Lower lobe of right lung (tissue), 2 donors: ENCODE data around the gene TMEM156. TPM values are rescaled to one million over a fixed set of nuclear protein-coding genes. Genes with fewer than 3 reads are reported as not detected.

ENCODE experiments used
- ATAC-seq, 2 donors: fragments of 200-7000 bp; cut with Tn5 transposase; one replicate each; pipeline ENCODE4 v1.9.1; 2020 to 2022; ENCODE audit warnings: mild to moderate bottlenecking in 2 of 2, moderate library complexity in 2 of 2
- DNase-seq: peaks from one replicate; pipeline ENCODE4 v3.0.0-alpha.2; 2020
- H3K27ac ChIP-seq: fragments of 200-600 bp; one replicate; pipeline ENCODE4 v1.8.0; 2022
- H3K27me3 ChIP-seq: fragments of 200-600 bp; one replicate; pipeline ENCODE4 v1.8.0; 2022; ENCODE audit warnings: low read depth
- H3K36me3 ChIP-seq: fragments of 200-600 bp; one replicate; pipeline ENCODE4 v1.8.0; 2022; ENCODE audit warnings: mild to moderate bottlenecking
- H3K4me1 ChIP-seq: fragments of 200-600 bp; one replicate; pipeline ENCODE4 v1.8.0; 2022
- H3K4me3 ChIP-seq: fragments of 200-600 bp; one replicate; pipeline ENCODE4 v1.8.0; 2022; ENCODE audit warnings: mild to moderate bottlenecking
- H3K9me3 ChIP-seq: fragments of 200-600 bp; one replicate; pipeline ENCODE4 v1.8.0; 2022
- intact Hi-C: fragments of 100-400 bp; cut with DNase I; formaldehyde crosslinking; loops from one replicate; pipeline ENCODE4 v1.11.0; 2022
- total RNA-seq: library from RNA; stranded (reverse); fragmentation: NEBNext Ultra II Directional; extraction: Animal tissue kit (Norgen Biotek cat#: 25700); gene quantifications from one replicate; pipeline ENCODE4 v1.2.1, GENCODE V29; 2021
- TF ChIP-seq, protein P1 (sequence below): fragments of 200-600 bp; IDR thresholded peaks from one replicate; pipeline ENCODE4 v1.8.0; 2022; ENCODE audit warnings: antibody characterized with exemption, mild to moderate bottlenecking
- donor health status: DM: no; HTN: yes; CAD: no; lungs with severe emphysema.

Gene TMEM156
- total RNA-seq, 1 donor from 2014 or later: 0.62 TPM

DNA sequence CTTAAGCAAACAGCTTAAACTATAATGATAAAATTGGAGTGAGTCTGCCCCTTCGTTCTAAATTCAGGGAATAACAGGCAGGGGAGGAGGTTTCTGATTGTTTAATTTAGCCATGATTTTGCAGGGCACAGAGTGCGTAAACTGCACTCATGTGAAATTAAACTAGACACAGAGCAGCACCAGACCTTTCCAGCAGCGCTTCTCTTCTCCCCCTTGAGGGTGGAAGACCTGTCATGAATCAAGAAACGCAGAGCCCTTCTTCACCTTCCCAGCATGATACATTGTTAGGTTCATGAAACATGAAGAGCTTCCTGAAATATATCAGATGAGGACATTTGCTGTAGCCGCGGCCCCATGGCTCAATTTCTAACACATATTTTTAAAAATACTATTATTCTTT lies 101.5 kb downstream of the TMEM156 start:
- DNase-seq (no peak), ATAC-seq (no peak)
- peaks cover 96% of the 10 kb centered on the region for H3K36me3 ChIP-seq
- TF ChIP-seq, protein P1, sequence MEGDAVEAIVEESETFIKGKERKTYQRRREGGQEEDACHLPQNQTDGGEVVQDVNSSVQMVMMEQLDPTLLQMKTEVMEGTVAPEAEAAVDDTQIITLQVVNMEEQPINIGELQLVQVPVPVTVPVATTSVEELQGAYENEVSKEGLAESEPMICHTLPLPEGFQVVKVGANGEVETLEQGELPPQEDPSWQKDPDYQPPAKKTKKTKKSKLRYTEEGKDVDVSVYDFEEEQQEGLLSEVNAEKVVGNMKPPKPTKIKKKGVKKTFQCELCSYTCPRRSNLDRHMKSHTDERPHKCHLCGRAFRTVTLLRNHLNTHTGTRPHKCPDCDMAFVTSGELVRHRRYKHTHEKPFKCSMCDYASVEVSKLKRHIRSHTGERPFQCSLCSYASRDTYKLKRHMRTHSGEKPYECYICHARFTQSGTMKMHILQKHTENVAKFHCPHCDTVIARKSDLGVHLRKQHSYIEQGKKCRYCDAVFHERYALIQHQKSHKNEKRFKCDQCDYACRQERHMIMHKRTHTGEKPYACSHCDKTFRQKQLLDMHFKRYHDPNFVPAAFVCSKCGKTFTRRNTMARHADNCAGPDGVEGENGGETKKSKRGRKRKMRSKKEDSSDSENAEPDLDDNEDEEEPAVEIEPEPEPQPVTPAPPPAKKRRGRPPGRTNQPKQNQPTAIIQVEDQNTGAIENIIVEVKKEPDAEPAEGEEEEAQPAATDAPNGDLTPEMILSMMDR: no peak
- no peaks in the 10 kb centered on the region for H3K9me3 ChIP-seq
- no peaks in the 10 kb centered on the region for H3K27me3 ChIP-seq
- no peak overlapping the region for H3K27ac ChIP-seq
- intact Hi-C loops: no loop called here
- H3K4me3 ChIP-seq: no peak overlapping the region
- H3K4me1 ChIP-seq: no peaks in the 10 kb centered on the region

DNA sequence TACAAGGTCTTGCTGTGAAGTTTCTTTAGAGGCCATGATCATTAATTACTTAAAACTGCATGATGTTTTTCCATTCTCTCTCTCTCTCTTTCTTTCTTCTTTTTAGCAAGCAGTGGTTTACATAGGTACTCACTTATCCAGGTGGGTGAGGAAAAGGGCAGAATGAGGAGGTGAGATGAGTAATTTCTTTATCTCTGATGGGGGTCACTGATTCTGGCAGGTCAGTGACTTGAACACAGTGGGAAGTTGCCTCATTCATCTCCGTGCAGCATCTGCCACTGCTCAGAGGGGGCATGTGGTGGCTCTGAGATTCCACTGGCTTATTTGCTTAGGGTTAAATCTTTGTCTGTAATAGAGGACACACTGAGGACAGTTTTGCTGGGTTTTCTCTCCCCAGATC lies 102.0 kb downstream of the TMEM156 start:
- no peak overlapping the region for H3K4me3 ChIP-seq
- H3K4me1 ChIP-seq: no peaks in the 10 kb centered on the region
- H3K27ac ChIP-seq: no peak overlapping the region
- ATAC-seq (no peak), DNase-seq (no peak)
- H3K9me3 ChIP-seq: no peaks in the 10 kb centered on the region
- H3K27me3 ChIP-seq: no peaks in the 10 kb centered on the region
- intact Hi-C loops: no loop called here
- H3K36me3 ChIP-seq: peaks cover 96% of the 10 kb centered on the region
- TF ChIP-seq, protein P1: no peak

DNA sequence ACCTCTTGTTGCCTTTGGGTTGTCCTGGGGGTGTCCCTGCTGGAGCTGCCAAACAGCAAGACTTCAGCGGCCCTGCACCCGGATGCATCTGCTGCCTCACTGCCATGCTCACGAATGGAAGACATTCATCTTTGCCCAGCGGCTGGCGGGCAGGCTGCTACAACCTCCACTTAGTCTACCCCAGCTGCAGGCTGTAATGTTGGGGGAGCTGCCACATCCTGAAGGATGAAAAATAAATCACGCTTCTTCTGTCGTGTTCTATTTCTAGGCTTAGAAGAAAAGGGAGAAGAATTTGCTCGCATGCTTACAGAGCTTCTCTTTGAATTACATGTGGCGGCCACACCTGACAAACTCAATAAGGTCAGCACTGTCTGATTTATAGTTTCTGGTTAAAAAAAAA lies 103.2 kb downstream of the TMEM156 start:
- Histone ChIP-seq H3K4me3 (no peak overlapping the region), H3K27me3 (no peaks in the 10 kb centered on the region), H3K36me3 (peaks cover 97% of the 10 kb centered on the region), H3K9me3 (no peaks in the 10 kb centered on the region), H3K27ac (no peak overlapping the region), H3K4me1 (no peaks in the 10 kb centered on the region)
- intact Hi-C loops: no loop called here
- ATAC-seq: no peak
- DNase-seq: no peak
- TF ChIP-seq, protein P1: no peak

DNA sequence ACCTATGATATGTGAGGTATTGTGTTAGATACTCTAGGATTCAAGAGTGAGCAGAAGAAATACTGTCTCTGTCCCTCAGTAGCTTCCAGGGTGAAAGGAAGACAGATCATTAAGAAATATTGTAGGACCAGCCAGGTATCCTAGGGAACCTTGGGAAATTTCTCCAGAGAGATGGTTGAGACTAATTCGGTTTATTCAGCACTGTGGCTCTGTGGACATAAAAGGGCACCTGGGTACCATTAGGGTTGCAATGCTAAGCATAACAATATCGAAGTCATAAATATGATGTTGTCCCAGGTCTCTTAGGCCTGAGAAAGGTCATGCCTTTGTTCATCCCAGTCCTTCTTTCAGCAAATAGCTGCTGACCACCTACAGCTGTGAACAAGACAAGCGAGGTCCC lies 103.6 kb downstream of the TMEM156 start:
- H3K27me3 ChIP-seq: no peaks in the 10 kb centered on the region
- TF ChIP-seq, protein P1: no peak
- no peak overlapping the region for H3K4me3 ChIP-seq
- ATAC-seq (no peak), DNase-seq (no peak)
- H3K4me1 ChIP-seq: no peaks in the 10 kb centered on the region
- H3K27ac ChIP-seq: no peak overlapping the region
- H3K36me3 ChIP-seq: peaks cover 97% of the 10 kb centered on the region
- intact Hi-C loops: no loop called here
- no peaks in the 10 kb centered on the region for H3K9me3 ChIP-seq

DNA sequence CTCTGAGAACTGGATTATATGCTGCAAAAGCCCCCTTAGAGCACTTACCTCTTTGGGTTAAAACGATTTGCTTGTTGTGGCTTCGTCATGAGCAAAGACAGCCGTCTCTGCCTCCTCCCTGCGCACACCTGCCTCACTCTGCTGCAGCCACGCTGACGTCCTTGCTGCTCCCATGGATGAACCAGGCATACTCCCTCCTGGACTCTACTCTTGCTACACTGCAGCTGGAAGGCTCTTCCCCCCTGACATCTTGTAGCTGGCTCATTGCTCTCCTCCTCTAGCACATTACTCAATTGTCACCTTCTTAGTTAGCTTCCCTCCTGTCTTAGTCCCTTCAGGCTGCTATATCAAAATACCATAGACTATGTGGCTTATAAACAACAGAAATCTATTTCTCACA lies 105.3 kb downstream of the TMEM156 start:
- intact Hi-C loops: no loop called here
- DNase-seq: no peak
- Histone ChIP-seq H3K27ac (no peak overlapping the region), H3K4me3 (no peak overlapping the region), H3K36me3 (peaks cover 97% of the 10 kb centered on the region), H3K27me3 (no peaks in the 10 kb centered on the region), H3K9me3 (no peaks in the 10 kb centered on the region), H3K4me1 (no peaks in the 10 kb centered on the region)
- TF ChIP-seq, protein P1: no peak
- ATAC-seq: no peak
